Measurements from ENCODE around the gene SPTBN5. TPM values are rescaled to one million over a fixed set of nuclear protein-coding genes. Genes with fewer than 3 reads are reported as not detected.

Gene SPTBN5
- total RNA-seq, 1 experiment from 2014 or later = 0.84 TPM

- TF ChIP-seq EZH2 (IDR thresholded peaks at IDR 0.05; ENCODE audit: low read length, unreplicated experiment) (no peak), CTCF (conservative IDR thresholded peaks at IDR 0.05; ENCODE audit: low read depth, low read length) (no peak), EZH2phosphoT487 (IDR thresholded peaks at IDR 0.05; ENCODE audit: borderline replicate concordance, low read length) (no peak)
- Histone ChIP-seq H3K9me3 (ENCODE audit: low read length) (no peaks in the 10 kb centered on the region), H3K4me1 (ENCODE audit: insufficient read depth, low read length) (peaks cover 67% of the 10 kb centered on the region), H3K27ac (ENCODE audit: low read length) (peak overlapping the region; percentile 97), H3K79me2 (ENCODE audit: low read length) (peaks cover 80% of the 10 kb centered on the region), H3K36me3 (ENCODE audit: low read depth, low read length) (peaks cover 33% of the 10 kb centered on the region), H3F3A (ENCODE audit: low read length, unreplicated experiment) (no peaks in the 10 kb centered on the region), H3K9me2 (replicated peaks; ENCODE audit: low read length) (no peaks in the 10 kb centered on the region), H3K9ac (ENCODE audit: low read length) (peak overlapping the region; percentile 87), H3K4me3 (ENCODE audit: low read length) (no peak overlapping the region), H3K27me3 (ENCODE audit: low read length) (no peaks in the 10 kb centered on the region), H2AFZ (ENCODE audit: low read length) (no peak overlapping the region), H4K20me1 (ENCODE audit: low read length) (no peaks in the 10 kb centered on the region), H3K4me2 (ENCODE audit: low read length) (peak overlapping the region; percentile 70)
- intact Hi-C loops (cut with micrococcal nuclease) = no loop called here
- ChIA-PET CTCF (interaction anchor here (1.2 kb wide), 1 partner anchor 31 kb away, joined by 5 read pairs; no protein-coding TSS in a partner anchor), POLR2A (ENCODE audit: unreplicated experiment) (interaction anchor here (0.6 to 1.2 kb wide), 3 partner anchors 26 to 158 kb away, joined by 3 to 20 read pairs (median 4); partner anchors contain the start of gene EHD4)
- BruUV-seq (replicated peaks) = no TSS peak
- DNase-seq = peak; percentile 60
- ATAC-seq = no peak
Observed at GRCh38 chr15:41935566-41936020, 41.7 kb upstream of the SPTBN5 start.

GRCh38 chr15:41934843-41935242, 41.0 kb upstream of the SPTBN5 start:
- peaks cover 68% of the 10 kb centered on the region for H3K4me1 ChIP-seq (ENCODE audit: insufficient read depth, low read length)
- H3K27me3 ChIP-seq (ENCODE audit: low read length) = no peaks in the 10 kb centered on the region
- no peak for TF ChIP-seq CTCF (conservative IDR thresholded peaks at IDR 0.05; ENCODE audit: low read depth, low read length)
- no peak overlapping the region for H3K4me3 ChIP-seq (ENCODE audit: low read length)
- H3K27ac ChIP-seq (ENCODE audit: low read length) = peak overlapping the region; percentile 97
- CTCF ChIA-PET = interaction anchor here (1.2 kb wide), 1 partner anchor 30 kb away, joined by 5 read pairs; no protein-coding TSS in a partner anchor
- peaks cover 77% of the 10 kb centered on the region for H3K79me2 ChIP-seq (ENCODE audit: low read length)
- peak; percentile 85 for DNase-seq
- no peaks in the 10 kb centered on the region for H4K20me1 ChIP-seq (ENCODE audit: low read length)
- intact Hi-C loops (cut with micrococcal nuclease) = no loop called here
- H3F3A ChIP-seq (ENCODE audit: low read length, unreplicated experiment) = peaks cover 2% of the 10 kb centered on the region
- POLR2A ChIA-PET (ENCODE audit: unreplicated experiment) = interaction anchor here (0.6 to 1.2 kb wide), 4 partner anchors 27 to 349 kb away, joined by 3 to 20 read pairs (median 4); partner anchors contain the start of gene EHD4
- peak overlapping the region; percentile 70 for H3K4me2 ChIP-seq (ENCODE audit: low read length)
- no peak overlapping the region for H2AFZ ChIP-seq (ENCODE audit: low read length)
- H3K36me3 ChIP-seq (ENCODE audit: low read depth, low read length) = peaks cover 28% of the 10 kb centered on the region
- ATAC-seq = peak; percentile 69
- BruUV-seq (replicated peaks) = no TSS peak
- H3K9me3 ChIP-seq (ENCODE audit: low read length) = no peaks in the 10 kb centered on the region
- peak overlapping the region; percentile 87 for H3K9ac ChIP-seq (ENCODE audit: low read length)
- no peaks in the 10 kb centered on the region for H3K9me2 ChIP-seq (replicated peaks; ENCODE audit: low read length)

GRCh38 chr15:41933771-41934170, 39.9 kb upstream of the SPTBN5 start:
- peaks cover 11% of the 10 kb centered on the region for H3F3A ChIP-seq (ENCODE audit: low read length, unreplicated experiment)
- no TSS peak for BruUV-seq (replicated peaks)
- H3K27ac ChIP-seq (ENCODE audit: low read length) = peak overlapping the region; percentile 97

More at GRCh38 chr15:41933771-41934170, 39.9 kb upstream of the SPTBN5 start:
- ChIA-PET POLR2A (ENCODE audit: unreplicated experiment) (interaction anchor here (0.6 kb wide), 1 partner anchor 15 kb away, joined by 4 read pairs; no protein-coding TSS in a partner anchor), CTCF (interaction anchor here (1.2 kb wide), 1 partner anchor 39 kb away, joined by 3 read pairs; the partner anchor contains the start of gene EHD4)
- TF ChIP-seq EZH2 (IDR thresholded peaks at IDR 0.05; ENCODE audit: low read length, unreplicated experiment) (no peak), CTCF (conservative IDR thresholded peaks at IDR 0.05; ENCODE audit: low read depth, low read length) (no peak), EZH2phosphoT487 (IDR thresholded peaks at IDR 0.05; ENCODE audit: borderline replicate concordance, low read length) (no peak)
- DNase-seq (peak; percentile 88), ATAC-seq (peak; percentile 58)
- Histone ChIP-seq H3K4me2 (ENCODE audit: low read length) (peak overlapping the region; percentile 70), H3K27me3 (ENCODE audit: low read length) (no peaks in the 10 kb centered on the region), H3K9ac (ENCODE audit: low read length) (peak overlapping the region; percentile 87), H3K4me1 (ENCODE audit: insufficient read depth, low read length) (peaks cover 74% of the 10 kb centered on the region), H4K20me1 (ENCODE audit: low read length) (no peaks in the 10 kb centered on the region), H2AFZ (ENCODE audit: low read length) (no peak overlapping the region), H3K36me3 (ENCODE audit: low read depth, low read length) (peaks cover 19% of the 10 kb centered on the region), H3K4me3 (ENCODE audit: low read length) (no peak overlapping the region; the same call in 1 of the 2 replicates), H3K9me3 (ENCODE audit: low read length) (no peaks in the 10 kb centered on the region), H3K79me2 (ENCODE audit: low read length) (peaks cover 76% of the 10 kb centered on the region), H3K9me2 (replicated peaks; ENCODE audit: low read length) (no peaks in the 10 kb centered on the region)
- intact Hi-C loops (cut with micrococcal nuclease) = no loop called here

Data from PC-3 (cell line).